HepG2 (cell line): ENCODE data around the gene ZFPM1. TPM values are rescaled to one million over a fixed set of nuclear protein-coding genes. Genes with fewer than 3 reads are reported as not detected.

Source experiments
- BRF2 ChIP-seq: sonication (generic); formaldehyde crosslinking; IDR thresholded peaks from 2 replicates; pipeline ENCODE4 v1.8.1; 2022; ENCODE audit warnings: mild to moderate bottlenecking, missing genetic modification reagents
- CHD4 ChIP-seq: fragments of 200-600 bp; sonication (generic); IDR thresholded peaks from 2 replicates; pipeline ENCODE4 v1.7.0; 2017; ENCODE audit warnings: mild to moderate bottlenecking, low read length, borderline replicate concordance
- HDAC6 ChIP-seq: fragments of 200-600 bp; sonication (generic); IDR thresholded peaks from 2 replicates; pipeline ENCODE4 v1.7.0; 2017; ENCODE audit warnings: mild to moderate bottlenecking, antibody characterized with exemption, low read length, low read depth
- MAX ChIP-seq: IDR thresholded peaks from 2 replicates; pipeline ENCODE4 v1.6.1; 2012; ENCODE audit warnings: inconsistent platforms
- MEIS1 ChIP-seq: sonication (generic); formaldehyde crosslinking; IDR thresholded peaks from 2 replicates; pipeline ENCODE4 v1.9.0; 2021; ENCODE audit warnings: mild to moderate bottlenecking, missing genetic modification reagents, moderate library complexity, borderline replicate concordance
- SNRNP70 ChIP-seq: fragments of 200-400 bp; formaldehyde crosslinking; IDR thresholded peaks from 2 replicates; pipeline ENCODE4 v1.6.1; 2017; ENCODE audit warnings: mild to moderate bottlenecking, low read depth, low read length, moderate library complexity
- SOX5 ChIP-seq: IDR thresholded peaks from 2 replicates; pipeline ENCODE4 v1.6.1; 2016; ENCODE audit warnings: borderline replicate concordance
- SUZ12 ChIP-seq: fragments of 150-350 bp; IDR thresholded peaks from 2 replicates; pipeline ENCODE4 v1.6.1; 2014; ENCODE audit warnings: low read depth, low read length
- ZNF292 ChIP-seq: sonication (generic); formaldehyde crosslinking; IDR thresholded peaks from 2 replicates; pipeline ENCODE4 v1.8.1; 2022; ENCODE audit warnings: mild to moderate bottlenecking, low read depth, missing genetic modification reagents, borderline replicate concordance
- ZNF33B ChIP-seq: sonication (generic); formaldehyde crosslinking; IDR thresholded peaks from 2 replicates; pipeline ENCODE4 v1.5.1; 2020; ENCODE audit warnings: mild to moderate bottlenecking, missing genetic modification reagents
- polyA plus RNA-seq, 8 experiments: library from polyadenylated mRNA; depleted of rRNA in 3 of 8; stranded (reverse) in 7 of 8; unstranded in 1 of 8; fragments of >200 nt; fragmentation: Illumina TruSeq in 4 of 8; extraction: Trizol in 4 of 8; gene quantifications; 2 replicates each; pipeline versions ENCODE4 v1.2.1 to v1.2.3, GENCODE V29; 2011 to 2016; ENCODE audit warnings: low read depth in 4 of 8, missing spikeins in 1 of 8, mixed read lengths in 1 of 8; ENCODE audit not compliant: insufficient read depth in 1 of 8
- total RNA-seq, 5 experiments: library from RNA; depleted of rRNA; stranded (reverse); fragments of >200 nt; fragmentation: Illumina TruSeq; extraction: Trizol; gene quantifications; 2 replicates each; pipeline ENCODE4 v1.2.3, GENCODE V29; 2016; ENCODE audit warnings: low read depth in 1 of 5
- TF ChIP-seq, protein P1 (sequence below): sonication (generic); formaldehyde crosslinking; IDR thresholded peaks from 2 replicates; pipeline ENCODE4 v1.5.1; 2020; ENCODE audit warnings: missing genetic modification reagents, mild to moderate bottlenecking, borderline replicate concordance
- TF ChIP-seq, protein P2 (sequence below): sonication (generic); formaldehyde crosslinking; IDR thresholded peaks from 2 replicates; pipeline ENCODE4 v1.4.0; 2020; ENCODE audit warnings: missing genetic modification reagents
- TF ChIP-seq, protein P3 (sequence below): sonication (generic); formaldehyde crosslinking; IDR thresholded peaks from 2 replicates; pipeline ENCODE4 v1.5.1; 2020; ENCODE audit warnings: mild to moderate bottlenecking, missing genetic modification reagents, moderate library complexity
- TF ChIP-seq, protein P4 (sequence below): sonication (generic); formaldehyde crosslinking; IDR thresholded peaks from 2 replicates; pipeline ENCODE4 v1.4.0; 2020; ENCODE audit warnings: missing genetic modification reagents

Gene ZFPM1
- total and polyA plus RNA-seq, 2 of the 13 experiments (the other 11 are each of a cell fraction or from before 2014, with no cell fraction given): 1.3 to 3.8 TPM

DNA sequence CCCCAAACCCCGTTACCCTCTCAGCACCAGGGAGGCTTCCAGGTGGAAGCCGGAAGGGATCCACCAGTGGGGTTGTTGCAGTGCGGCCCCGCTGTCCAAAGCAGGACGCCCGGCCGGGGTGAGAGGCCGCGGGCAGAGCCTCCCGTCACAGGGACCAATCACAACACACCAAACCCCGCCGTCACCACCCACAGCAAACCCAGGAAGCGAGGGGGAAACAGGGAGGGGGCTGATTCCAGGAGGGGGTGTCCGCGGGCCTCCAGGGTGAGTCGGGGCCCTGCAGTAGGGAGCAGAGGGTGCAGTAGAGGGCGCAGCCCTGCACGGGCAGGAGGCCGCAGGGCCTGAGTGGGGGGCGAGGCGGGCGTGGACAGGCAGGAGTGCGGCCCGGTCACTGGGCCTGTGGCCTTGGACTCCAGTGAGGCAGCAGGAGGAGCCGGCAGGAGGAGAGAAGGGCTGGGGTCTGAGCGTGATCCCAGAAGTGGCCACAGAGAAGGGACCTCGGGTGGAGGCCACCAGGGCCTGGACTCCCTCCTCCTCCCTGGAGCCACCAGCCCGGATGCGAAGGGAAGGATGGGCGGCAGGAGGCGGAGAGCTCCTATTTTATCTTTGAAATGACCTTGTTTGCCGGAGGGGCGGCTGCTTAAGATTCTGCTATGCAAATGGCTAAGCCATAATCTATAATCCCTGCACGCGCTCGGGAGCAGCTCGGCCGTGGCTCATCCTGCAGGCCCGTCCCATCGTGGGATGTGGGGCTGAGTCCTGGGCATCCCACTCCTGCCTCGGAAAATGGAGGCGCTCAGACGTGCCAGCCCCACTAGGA lies 41.5 kb downstream of the ZFPM1 start (continued):
- TF ChIP-seq, protein P1, sequence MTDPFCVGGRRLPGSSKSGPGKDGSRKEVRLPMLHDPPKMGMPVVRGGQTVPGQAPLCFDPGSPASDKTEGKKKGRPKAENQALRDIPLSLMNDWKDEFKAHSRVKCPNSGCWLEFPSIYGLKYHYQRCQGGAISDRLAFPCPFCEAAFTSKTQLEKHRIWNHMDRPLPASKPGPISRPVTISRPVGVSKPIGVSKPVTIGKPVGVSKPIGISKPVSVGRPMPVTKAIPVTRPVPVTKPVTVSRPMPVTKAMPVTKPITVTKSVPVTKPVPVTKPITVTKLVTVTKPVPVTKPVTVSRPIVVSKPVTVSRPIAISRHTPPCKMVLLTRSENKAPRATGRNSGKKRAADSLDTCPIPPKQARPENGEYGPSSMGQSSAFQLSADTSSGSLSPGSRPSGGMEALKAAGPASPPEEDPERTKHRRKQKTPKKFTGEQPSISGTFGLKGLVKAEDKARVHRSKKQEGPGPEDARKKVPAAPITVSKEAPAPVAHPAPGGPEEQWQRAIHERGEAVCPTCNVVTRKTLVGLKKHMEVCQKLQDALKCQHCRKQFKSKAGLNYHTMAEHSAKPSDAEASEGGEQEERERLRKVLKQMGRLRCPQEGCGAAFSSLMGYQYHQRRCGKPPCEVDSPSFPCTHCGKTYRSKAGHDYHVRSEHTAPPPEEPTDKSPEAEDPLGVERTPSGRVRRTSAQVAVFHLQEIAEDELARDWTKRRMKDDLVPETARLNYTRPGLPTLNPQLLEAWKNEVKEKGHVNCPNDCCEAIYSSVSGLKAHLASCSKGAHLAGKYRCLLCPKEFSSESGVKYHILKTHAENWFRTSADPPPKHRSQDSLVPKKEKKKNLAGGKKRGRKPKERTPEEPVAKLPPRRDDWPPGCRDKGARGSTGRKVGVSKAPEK: no peak
- TF ChIP-seq SOX5 (CRISPR knock-in tag): no peak
- TF ChIP-seq CHD4: no peak
- TF ChIP-seq, protein P2, sequence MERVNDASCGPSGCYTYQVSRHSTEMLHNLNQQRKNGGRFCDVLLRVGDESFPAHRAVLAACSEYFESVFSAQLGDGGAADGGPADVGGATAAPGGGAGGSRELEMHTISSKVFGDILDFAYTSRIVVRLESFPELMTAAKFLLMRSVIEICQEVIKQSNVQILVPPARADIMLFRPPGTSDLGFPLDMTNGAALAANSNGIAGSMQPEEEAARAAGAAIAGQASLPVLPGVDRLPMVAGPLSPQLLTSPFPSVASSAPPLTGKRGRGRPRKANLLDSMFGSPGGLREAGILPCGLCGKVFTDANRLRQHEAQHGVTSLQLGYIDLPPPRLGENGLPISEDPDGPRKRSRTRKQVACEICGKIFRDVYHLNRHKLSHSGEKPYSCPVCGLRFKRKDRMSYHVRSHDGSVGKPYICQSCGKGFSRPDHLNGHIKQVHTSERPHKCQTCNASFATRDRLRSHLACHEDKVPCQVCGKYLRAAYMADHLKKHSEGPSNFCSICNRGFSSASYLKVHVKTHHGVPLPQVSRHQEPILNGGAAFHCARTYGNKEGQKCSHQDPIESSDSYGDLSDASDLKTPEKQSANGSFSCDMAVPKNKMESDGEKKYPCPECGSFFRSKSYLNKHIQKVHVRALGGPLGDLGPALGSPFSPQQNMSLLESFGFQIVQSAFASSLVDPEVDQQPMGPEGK (CRISPR knock-in tag): peak; percentile 78
- no peak for TF ChIP-seq SNRNP70
- TF ChIP-seq ZNF292 (CRISPR knock-in tag): 0 out of 2 replicates have a peak, but pooled peaks have one; percentile 20
- no peak for TF ChIP-seq HDAC6
- TF ChIP-seq, protein P3, sequence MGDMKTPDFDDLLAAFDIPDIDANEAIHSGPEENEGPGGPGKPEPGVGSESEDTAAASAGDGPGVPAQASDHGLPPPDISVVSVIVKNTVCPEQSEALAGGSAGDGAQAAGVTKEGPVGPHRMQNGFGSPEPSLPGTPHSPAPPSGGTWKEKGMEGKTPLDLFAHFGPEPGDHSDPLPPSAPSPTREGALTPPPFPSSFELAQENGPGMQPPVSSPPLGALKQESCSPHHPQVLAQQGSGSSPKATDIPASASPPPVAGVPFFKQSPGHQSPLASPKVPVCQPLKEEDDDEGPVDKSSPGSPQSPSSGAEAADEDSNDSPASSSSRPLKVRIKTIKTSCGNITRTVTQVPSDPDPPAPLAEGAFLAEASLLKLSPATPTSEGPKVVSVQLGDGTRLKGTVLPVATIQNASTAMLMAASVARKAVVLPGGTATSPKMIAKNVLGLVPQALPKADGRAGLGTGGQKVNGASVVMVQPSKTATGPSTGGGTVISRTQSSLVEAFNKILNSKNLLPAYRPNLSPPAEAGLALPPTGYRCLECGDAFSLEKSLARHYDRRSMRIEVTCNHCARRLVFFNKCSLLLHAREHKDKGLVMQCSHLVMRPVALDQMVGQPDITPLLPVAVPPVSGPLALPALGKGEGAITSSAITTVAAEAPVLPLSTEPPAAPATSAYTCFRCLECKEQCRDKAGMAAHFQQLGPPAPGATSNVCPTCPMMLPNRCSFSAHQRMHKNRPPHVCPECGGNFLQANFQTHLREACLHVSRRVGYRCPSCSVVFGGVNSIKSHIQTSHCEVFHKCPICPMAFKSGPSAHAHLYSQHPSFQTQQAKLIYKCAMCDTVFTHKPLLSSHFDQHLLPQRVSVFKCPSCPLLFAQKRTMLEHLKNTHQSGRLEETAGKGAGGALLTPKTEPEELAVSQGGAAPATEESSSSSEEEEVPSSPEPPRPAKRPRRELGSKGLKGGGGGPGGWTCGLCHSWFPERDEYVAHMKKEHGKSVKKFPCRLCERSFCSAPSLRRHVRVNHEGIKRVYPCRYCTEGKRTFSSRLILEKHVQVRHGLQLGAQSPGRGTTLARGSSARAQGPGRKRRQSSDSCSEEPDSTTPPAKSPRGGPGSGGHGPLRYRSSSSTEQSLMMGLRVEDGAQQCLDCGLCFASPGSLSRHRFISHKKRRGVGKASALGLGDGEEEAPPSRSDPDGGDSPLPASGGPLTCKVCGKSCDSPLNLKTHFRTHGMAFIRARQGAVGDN: peak; percentile 87
- TF ChIP-seq MAX: peak; percentile 16; the same call in 1 of the 2 replicates
- TF ChIP-seq SUZ12: no peak
- TF ChIP-seq BRF2 (CRISPR knock-in tag): no peak; the same call in 1 of the 2 replicates
- TF ChIP-seq ZNF33B: 0 out of 2 replicates have a peak, but pooled peaks have one; percentile 38
- TF ChIP-seq, protein P4, sequence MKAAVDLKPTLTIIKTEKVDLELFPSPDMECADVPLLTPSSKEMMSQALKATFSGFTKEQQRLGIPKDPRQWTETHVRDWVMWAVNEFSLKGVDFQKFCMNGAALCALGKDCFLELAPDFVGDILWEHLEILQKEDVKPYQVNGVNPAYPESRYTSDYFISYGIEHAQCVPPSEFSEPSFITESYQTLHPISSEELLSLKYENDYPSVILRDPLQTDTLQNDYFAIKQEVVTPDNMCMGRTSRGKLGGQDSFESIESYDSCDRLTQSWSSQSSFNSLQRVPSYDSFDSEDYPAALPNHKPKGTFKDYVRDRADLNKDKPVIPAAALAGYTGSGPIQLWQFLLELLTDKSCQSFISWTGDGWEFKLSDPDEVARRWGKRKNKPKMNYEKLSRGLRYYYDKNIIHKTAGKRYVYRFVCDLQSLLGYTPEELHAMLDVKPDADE: no peak
- TF ChIP-seq MEIS1 (CRISPR knock-in tag): no peak
